Large intestine (tissue), 3 donors: ENCODE data around the gene CC2D1A. TPM values are rescaled to one million over a fixed set of nuclear protein-coding genes. Genes with fewer than 3 reads are reported as not detected.

Source experiments
- DNase-seq, 2 donors: peaks; one replicate each; pipeline versions ENCODE4 v3.0.0 to v3.0.0-alpha.2; 2013
- H3K27ac ChIP-seq: one replicate; pipeline ENCODE4 v1.5.1; 2013; ENCODE audit warnings: low read length
- H3K27me3 ChIP-seq: 2 replicates; pipeline ENCODE4 v1.6.1; 2013; ENCODE audit warnings: low read length; ENCODE audit not compliant: control insufficient read depth, insufficient read depth
- H3K36me3 ChIP-seq: 2 replicates; pipeline ENCODE4 v1.6.1; 2013; ENCODE audit warnings: low read length; ENCODE audit not compliant: control insufficient read depth, insufficient read depth
- H3K4me1 ChIP-seq: one replicate; pipeline ENCODE4 v1.6.1; 2013; ENCODE audit warnings: low read length; ENCODE audit not compliant: control insufficient read depth, insufficient read depth
- H3K4me3 ChIP-seq: one replicate; pipeline ENCODE4 v1.5.1; 2013; ENCODE audit warnings: low read length
- H3K9me3 ChIP-seq: one replicate; pipeline ENCODE4 v1.6.1; 2013; ENCODE audit warnings: mild to moderate bottlenecking, low read depth, low read length, moderate library complexity; ENCODE audit not compliant: control insufficient read depth
- WGBS: methylation state at CpG from one replicate; pipeline ENCODE4 v1.1.5; 2013; ENCODE audit warnings: low lambda C conversion rate; ENCODE audit not compliant: insufficient coverage; 5-methylcytosine and 5-hydroxymethylcytosine counted together
- polyA plus RNA-seq: library from polyadenylated mRNA; unstranded; fragments of 120-200 nt; gene quantifications from one replicate; pipeline ENCODE4 v1.2.1, GENCODE V29; 2013

The CC2D1A gene
- polyA plus RNA-seq, 1 donor, result 42.2 TPM

DNA sequence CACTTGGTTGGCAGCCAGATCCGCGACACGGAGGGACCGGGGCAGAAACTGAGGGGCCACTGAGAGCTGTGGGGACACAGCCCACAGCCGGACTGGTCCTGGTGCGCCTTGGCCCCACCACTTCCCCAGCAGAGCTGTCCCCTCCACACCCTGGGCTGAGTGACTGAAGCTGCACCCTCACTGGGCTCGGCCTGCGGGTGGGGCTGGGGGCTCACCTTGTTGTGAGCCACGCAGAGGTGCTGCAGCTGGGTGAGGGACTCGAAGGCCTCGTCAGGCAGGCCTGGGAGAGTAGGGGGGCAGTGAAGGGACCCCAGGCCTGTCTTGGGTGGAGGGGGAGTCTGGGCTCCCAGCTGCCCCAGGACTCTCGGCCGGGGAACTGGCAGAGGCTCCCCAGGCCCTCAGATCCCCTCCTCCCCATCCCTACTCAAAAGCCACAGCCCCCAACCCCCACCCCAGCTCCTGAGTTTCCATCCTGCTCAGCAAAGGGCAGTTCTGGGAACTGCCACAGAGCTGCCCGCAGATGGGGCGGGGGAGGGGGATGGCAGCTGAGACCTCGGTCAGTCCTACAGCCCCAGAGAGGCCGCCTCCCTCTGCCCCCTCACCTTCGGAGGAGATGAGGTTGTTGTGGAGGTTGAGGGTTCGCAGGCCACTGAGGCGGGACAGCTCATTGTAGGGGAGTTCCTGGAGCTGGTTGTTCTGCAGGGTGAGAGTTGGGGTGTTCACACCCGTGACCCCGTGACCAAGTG is 29.9 kb downstream of the CC2D1A start:
- no peaks in the 10 kb centered on the region for H3K9me3 ChIP-seq
- WGBS, result no CpG with 5 or more reads among the region's 22 CpGs
- H3K36me3 ChIP-seq, result peaks cover 3% of the 10 kb centered on the region
- H3K4me3 ChIP-seq, result no peak overlapping the region
- H3K4me1 ChIP-seq, result no peaks in the 10 kb centered on the region
- DNase-seq, result no peak
- H3K27ac ChIP-seq, result no peak overlapping the region
- H3K27me3 ChIP-seq, result peaks cover 22% of the 10 kb centered on the region

DNA sequence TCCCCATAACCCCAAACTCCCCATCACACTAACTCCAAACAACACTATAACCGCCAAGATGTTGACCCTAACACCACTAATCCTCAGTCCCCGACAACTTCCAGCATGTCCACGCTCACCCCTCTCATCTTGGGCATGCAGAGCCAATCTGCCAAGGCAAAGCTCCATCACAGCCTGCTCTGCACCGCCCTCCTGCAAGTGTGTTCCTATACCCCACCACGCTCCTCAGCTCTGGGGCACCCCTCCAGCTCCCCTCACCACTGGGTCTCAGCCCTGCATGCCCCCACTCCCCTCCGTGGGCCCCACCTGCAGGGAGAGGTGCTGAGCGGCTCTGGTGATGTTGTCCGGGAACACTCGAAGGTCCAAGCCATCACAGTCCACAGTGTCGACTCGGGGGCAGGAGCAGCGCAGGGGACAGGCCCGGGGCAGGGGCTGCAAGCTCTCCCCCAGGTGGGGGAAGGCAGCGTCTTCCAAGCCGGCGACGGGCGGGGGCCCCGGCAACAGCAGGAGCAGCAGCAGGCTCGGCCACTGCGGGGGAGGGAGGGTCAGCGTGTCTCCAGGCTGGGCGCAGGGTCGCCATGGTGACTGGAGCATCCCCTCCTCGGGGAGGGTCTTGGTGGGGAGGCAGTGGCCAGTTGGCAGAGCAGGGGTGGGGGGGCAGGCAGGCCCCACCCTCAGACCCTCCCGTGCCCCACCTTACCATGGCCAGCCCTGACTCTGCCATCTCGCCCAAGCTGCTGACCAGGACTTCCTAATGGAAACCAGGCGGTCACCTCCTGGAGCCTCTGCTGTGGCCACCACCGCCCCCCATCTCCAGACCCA is 31.7 kb downstream of the CC2D1A start:
- H3K4me1 ChIP-seq, result no peaks in the 10 kb centered on the region
- H3K27ac ChIP-seq, result no peak overlapping the region
- H3K36me3 ChIP-seq, result no peaks in the 10 kb centered on the region
- no peaks in the 10 kb centered on the region for H3K9me3 ChIP-seq
- no CpG with 5 or more reads among the region's 29 CpGs for WGBS
- no peak for DNase-seq
- H3K4me3 ChIP-seq, result no peak overlapping the region
- peaks cover 22% of the 10 kb centered on the region for H3K27me3 ChIP-seq

DNA sequence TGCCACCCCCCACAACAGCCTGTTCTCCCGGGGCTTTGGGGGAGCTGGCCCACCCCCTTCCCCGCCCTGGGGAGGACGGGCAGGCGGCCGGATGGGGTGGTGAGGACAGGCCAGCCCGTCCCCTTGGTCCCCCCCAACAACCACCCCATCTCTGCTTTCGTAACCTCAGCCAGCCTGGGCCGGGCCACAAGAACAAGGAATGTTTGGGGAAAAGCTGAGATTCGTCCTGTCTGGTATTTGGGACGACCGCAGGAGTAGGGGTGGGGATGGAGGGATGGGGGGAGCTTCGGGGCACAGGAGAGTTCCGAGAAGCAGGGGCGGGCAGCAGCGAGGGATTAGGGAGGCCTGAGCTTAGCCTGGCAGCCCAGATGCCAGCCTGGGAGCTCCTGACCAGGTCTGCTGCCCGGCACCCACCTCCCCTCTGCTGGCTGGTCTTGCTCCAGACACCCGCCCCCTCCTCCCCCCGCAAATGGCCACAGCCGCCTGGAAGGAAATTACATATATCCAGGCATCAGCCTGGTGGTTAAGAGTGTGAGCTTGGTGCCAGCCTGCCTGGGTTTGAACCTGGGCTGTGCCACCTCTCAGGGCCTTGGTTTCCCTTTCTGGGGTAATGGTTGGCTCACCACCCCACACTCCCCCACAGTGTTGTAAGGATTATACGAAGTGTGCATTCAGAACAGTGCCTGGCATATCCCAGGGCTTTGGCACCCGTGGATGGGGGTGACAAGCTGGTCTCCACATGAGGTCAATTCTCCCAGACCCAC is 32.5 kb downstream of the CC2D1A start, which contains the start of gene PODNL1:
PODNL1 (minus strand) TSS at position 117 of the 764 bp plus-strand sequence. CDS start 236 bp downstream, outside the sequence.
- WGBS, result no CpG with 5 or more reads among the region's 21 CpGs
- H3K4me1 ChIP-seq, result no peaks in the 10 kb centered on the region
- peaks cover 22% of the 10 kb centered on the region for H3K27me3 ChIP-seq
- no peaks in the 10 kb centered on the region for H3K36me3 ChIP-seq
- H3K27ac ChIP-seq, result no peak within 1 kb of the TSS
- no peak for DNase-seq
- H3K4me3 ChIP-seq, result no peak within 1 kb of the TSS
- no peaks in the 10 kb centered on the region for H3K9me3 ChIP-seq

DNA sequence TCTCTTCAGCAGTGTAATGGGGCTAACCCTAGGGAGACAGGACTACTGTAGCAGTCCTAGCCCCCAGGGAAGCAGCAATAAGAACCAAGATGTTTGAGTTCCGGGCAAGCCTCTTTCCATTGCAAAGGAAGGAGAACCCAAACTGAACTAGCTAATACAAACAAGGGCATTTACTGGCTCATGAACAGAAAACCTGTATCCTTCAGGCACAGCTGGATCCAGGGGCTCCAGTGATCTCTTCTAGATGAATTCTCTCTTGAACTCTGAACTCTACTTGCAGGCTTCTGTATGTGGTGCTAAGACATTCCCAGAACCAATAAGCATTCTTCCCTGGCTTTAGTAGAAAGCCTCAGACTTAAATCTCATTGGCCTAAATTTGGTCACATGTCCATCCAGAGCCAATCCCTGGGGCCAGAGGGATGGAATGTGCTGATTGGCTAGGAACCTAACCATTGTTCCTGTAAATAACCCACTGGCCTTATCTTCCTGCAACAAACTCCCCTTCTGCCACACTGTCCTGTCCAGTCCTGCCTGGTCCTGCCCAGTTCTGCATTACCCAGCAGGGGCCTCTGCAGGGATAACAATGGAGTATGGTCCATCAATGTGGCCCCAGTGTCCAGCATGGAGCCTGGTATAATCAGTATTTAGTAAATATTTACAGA is 36.2 kb downstream of the CC2D1A start:
- Histone ChIP-seq H3K27me3 (peaks cover 18% of the 10 kb centered on the region), H3K9me3 (no peaks in the 10 kb centered on the region), H3K27ac (no peak overlapping the region), H3K4me3 (no peak overlapping the region), H3K36me3 (no peaks in the 10 kb centered on the region), H3K4me1 (no peaks in the 10 kb centered on the region)
- 100% methylated on average over 1 of the region's 1 CpG for WGBS
- no peak for DNase-seq

DNA sequence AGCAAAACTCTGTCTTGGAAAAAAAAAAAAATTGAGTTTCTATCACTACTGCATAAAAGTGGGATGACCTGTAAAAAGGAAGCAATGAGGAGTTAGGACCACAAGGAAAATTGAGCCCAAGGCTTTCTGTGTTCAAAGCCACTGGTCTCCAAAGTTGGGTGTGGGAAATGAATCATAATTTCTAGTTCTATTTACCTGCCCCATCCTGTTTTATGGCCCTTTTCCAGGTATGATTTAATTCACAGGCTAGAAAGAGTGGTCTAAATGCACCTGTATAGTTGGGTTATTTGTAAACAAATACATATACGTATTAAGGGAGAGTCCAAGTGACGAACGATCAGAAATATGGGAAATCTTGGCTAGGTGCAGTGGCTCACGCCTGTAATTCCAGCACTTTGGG is 40.4 kb downstream of the CC2D1A start:
- Histone ChIP-seq H3K27ac (no peak overlapping the region), H3K27me3 (no peaks in the 10 kb centered on the region), H3K9me3 (no peaks in the 10 kb centered on the region), H3K4me3 (no peak overlapping the region), H3K4me1 (no peaks in the 10 kb centered on the region), H3K36me3 (no peaks in the 10 kb centered on the region)
- no peak for DNase-seq
- no CpG with 5 or more reads among the region's 4 CpGs for WGBS

DNA sequence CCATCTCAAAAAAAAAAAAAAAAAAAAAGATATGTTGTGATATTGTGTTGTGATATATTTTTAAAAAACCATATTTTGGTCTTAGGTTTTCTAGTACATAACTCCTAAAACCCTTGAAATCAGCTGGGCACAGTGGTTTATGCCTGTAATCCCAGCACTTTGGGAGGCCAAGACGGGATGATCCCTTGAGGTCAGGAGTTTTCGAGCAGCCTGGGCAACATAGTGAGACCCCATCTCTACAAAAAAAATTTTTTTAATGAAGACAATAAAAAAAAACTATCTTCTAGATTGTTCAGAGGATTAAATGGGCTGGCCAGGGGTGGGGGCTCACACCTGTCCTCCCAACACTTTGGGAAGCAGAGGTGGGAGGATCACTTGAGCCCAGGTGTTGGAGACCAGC is 45.0 kb downstream of the CC2D1A start:
- WGBS, result no CpG with 5 or more reads among the region's 2 CpGs
- no peak overlapping the region for H3K27ac ChIP-seq

DNA sequence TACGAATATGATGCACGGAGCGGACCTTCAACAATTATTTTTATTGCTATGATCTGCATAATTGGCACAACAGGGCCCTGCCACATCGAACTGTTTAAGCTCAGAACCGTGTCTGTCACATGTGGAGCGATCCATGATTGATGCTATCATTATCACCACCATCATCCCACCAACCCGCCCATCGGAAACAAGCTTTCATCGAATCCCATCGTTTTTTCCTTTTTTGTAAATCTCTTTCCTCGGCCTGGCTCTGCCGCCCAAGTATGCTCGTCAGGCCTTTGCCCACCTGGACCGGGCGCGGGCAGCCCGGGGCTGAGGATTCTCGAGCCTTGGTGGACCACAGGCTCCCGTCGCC is 45.8 kb downstream of the CC2D1A start:
- peak overlapping the region; percentile 24 for H3K4me3 ChIP-seq
- WGBS, result 5% methylated on average over 4 of the region's 20 CpGs
- no peaks in the 10 kb centered on the region for H3K9me3 ChIP-seq
- no peak overlapping the region for H3K27ac ChIP-seq
- no peaks in the 10 kb centered on the region for H3K27me3 ChIP-seq
- H3K36me3 ChIP-seq, result peaks cover 22% of the 10 kb centered on the region
- DNase-seq, result no peak
- H3K4me1 ChIP-seq, result peaks cover 11% of the 10 kb centered on the region

More for the DNA sequence above, 45.0 kb downstream of the CC2D1A start:
- no peak for DNase-seq
- peaks cover 11% of the 10 kb centered on the region for H3K4me1 ChIP-seq
- H3K36me3 ChIP-seq, result peaks cover 15% of the 10 kb centered on the region
- no peak overlapping the region for H3K4me3 ChIP-seq
- no peaks in the 10 kb centered on the region for H3K27me3 ChIP-seq
- no peaks in the 10 kb centered on the region for H3K9me3 ChIP-seq

DNA sequence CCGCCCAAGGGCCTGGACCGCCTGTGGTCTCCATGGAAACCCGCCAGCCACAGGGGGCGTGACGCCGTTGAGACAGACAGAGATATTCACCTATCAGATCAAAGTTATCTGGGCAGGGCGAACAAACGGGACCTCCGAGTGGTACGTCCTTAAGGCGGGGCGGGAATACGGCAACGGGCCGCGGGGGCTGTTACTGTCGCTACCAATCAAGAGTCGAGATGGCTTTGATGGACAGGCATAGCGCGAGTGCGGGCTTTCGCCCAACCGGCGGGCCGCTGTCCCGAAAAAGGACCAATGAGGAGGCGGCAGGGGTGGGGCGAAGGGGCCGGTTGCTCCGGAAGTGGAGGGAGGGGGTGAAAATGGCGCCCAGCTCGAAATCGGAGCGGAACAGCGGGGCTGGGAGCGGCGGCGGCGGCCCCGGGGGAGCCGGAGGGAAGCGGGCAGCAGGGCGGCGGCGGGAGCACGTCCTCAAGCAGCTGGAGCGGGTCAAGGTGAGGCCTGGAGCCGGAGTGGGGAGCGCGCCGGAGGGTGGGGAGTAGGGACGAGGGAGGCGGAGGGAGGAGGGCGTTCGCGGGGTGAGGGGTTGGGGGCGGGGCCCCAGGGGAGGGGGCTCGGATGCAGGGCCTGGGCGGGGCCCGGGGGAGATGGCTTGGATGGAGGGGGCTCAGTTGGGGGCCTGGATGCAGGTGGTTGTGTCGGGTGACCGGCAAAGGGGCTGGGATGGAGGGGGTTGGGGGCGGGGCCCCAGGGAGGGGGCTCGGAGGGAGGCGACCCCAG is 46.3 kb downstream of the CC2D1A start, which contains the start of gene DCAF15:
DCAF15 (plus strand) TSS at position 356 of the 777 bp plus-strand sequence; CDS start at position 360, 4 bp downstream.
- DNase-seq, result peak; percentile 99 to 100
- peaks cover 11% of the 10 kb centered on the region for H3K4me1 ChIP-seq
- peaks cover 28% of the 10 kb centered on the region for H3K36me3 ChIP-seq
- H3K27me3 ChIP-seq, result no peaks in the 10 kb centered on the region
- no peaks in the 10 kb centered on the region for H3K9me3 ChIP-seq
- peak within 1 kb of the TSS; percentile 67 for H3K4me3 ChIP-seq
- H3K27ac ChIP-seq, result no peak within 1 kb of the TSS
- WGBS, result no CpG with 5 or more reads among the region's 65 CpGs

DNA sequence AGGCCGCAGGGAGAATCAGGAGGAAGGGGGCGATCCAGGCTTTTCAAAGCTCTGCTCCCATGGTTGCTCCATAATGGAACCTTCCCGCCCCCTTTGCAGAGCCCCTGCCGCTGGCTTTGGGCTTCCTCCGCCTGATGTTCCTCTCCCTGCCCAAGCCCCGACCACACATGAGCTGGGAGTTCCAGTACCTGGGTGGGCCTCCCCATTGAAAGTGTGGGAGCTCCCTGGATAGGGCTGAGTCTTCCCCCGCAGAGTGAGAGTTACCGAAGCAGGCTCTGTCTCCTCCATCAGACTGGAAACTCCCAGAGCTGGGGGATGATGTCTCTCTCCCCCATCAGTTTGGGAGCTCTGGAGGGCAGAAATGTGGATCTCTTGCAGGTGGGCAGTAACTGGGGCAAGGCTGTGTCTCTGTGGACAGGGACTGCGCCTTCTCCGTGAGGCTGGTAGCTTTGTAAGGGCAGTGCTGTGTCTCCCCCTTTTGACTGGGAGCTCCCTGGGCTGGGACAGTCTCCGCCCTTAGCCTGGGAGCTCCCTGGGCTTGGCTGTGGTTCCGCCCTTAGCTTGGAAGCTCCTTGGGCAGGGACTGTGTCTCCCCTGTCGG is 47.0 kb downstream of the CC2D1A start:
- peak overlapping the region; percentile 67 for H3K4me3 ChIP-seq
- H3K9me3 ChIP-seq, result no peaks in the 10 kb centered on the region
- H3K4me1 ChIP-seq, result peaks cover 11% of the 10 kb centered on the region
- H3K36me3 ChIP-seq, result peaks cover 35% of the 10 kb centered on the region
- no peaks in the 10 kb centered on the region for H3K27me3 ChIP-seq
- peak in 1 of 2 donors; percentile 39 for DNase-seq
- no CpG with 5 or more reads among the region's 13 CpGs for WGBS
- no peak overlapping the region for H3K27ac ChIP-seq
